NCI-H2196 (cell line): ENCODE measurements around the gene UGT3A2.
"Not testable (repeated sequence)": the region's sequence is repeated elsewhere in the genome, so short reads cannot be mapped to it uniquely, and the experiment has no call there.

Experiments
- DNase-seq: peaks from one replicate; lab custom pipeline; 2025; ENCODE audit not compliant: unreplicated experiment; lab: John Stamatoyannopoulos, UW

UGT3A2 gene

GRCh38 chr5:36055984-36056383 is 10.7 kb downstream of the UGT3A2 start:
- no peak for DNase-seq

- DNase-seq, result no peak
Measured at GRCh38 chr5:36054647-36055046, 12.0 kb downstream of the UGT3A2 start.

GRCh38 chr5:36052538-36052937 is 14.1 kb downstream of the UGT3A2 start:
- DNase-seq, result no peak

GRCh38 chr5:36049949-36050348 is 16.7 kb downstream of the UGT3A2 start:
- DNase-seq, result no peak

- DNase-seq, result no peak
Measured at GRCh38 chr5:36047384-36048160, 19.1 kb downstream of the UGT3A2 start.

- DNase-seq, result no peak
Measured at GRCh38 chr5:36045895-36046294, 20.8 kb downstream of the UGT3A2 start.

GRCh38 chr5:36041537-36041845 is 25.2 kb downstream of the UGT3A2 start:
- no peak for DNase-seq

- DNase-seq, result peak; percentile 85
Measured at GRCh38 chr5:36040651-36041536, 25.8 kb downstream of the UGT3A2 start.

- no peak for DNase-seq
Measured at GRCh38 chr5:36035696-36036095, 31.0 kb downstream of the UGT3A2 start.

GRCh38 chr5:36034536-36035134 is 32.0 kb downstream of the UGT3A2 start:
- not testable (repeated sequence) for DNase-seq

GRCh38 chr5:36033486-36033885 is 33.2 kb downstream of the UGT3A2 start:
- DNase-seq, result no peak

GRCh38 chr5:36033047-36033446 is 33.6 kb downstream of the UGT3A2 start:
- no peak for DNase-seq

GRCh38 chr5:36031223-36031622 is 35.5 kb downstream of the UGT3A2 start:
- no peak for DNase-seq

- peak; percentile 39 for DNase-seq
Measured at GRCh38 chr5:36029914-36030313, 36.8 kb downstream of the UGT3A2 start.

- DNase-seq, result no peak
Measured at GRCh38 chr5:36028816-36029465, 37.7 kb downstream of the UGT3A2 start.

- no peak for DNase-seq
Measured at GRCh38 chr5:36027711-36028110, 39.0 kb downstream of the UGT3A2 start.

GRCh38 chr5:36026706-36027465 is 39.8 kb downstream of the UGT3A2 start:
- no peak for DNase-seq

GRCh38 chr5:36022246-36022645 is 44.4 kb downstream of the UGT3A2 start:
- not testable (repeated sequence) for DNase-seq

GRCh38 chr5:36019584-36019983 is 47.1 kb downstream of the UGT3A2 start:
- not testable (repeated sequence) for DNase-seq

GRCh38 chr5:36017622-36018021 is 49.1 kb downstream of the UGT3A2 start:
- no peak for DNase-seq

GRCh38 chr5:36017004-36017403 is 49.7 kb downstream of the UGT3A2 start:
- no peak for DNase-seq
